Measurements from ENCODE around the gene DNAJC9.

DNAJC9 gene

DNA sequence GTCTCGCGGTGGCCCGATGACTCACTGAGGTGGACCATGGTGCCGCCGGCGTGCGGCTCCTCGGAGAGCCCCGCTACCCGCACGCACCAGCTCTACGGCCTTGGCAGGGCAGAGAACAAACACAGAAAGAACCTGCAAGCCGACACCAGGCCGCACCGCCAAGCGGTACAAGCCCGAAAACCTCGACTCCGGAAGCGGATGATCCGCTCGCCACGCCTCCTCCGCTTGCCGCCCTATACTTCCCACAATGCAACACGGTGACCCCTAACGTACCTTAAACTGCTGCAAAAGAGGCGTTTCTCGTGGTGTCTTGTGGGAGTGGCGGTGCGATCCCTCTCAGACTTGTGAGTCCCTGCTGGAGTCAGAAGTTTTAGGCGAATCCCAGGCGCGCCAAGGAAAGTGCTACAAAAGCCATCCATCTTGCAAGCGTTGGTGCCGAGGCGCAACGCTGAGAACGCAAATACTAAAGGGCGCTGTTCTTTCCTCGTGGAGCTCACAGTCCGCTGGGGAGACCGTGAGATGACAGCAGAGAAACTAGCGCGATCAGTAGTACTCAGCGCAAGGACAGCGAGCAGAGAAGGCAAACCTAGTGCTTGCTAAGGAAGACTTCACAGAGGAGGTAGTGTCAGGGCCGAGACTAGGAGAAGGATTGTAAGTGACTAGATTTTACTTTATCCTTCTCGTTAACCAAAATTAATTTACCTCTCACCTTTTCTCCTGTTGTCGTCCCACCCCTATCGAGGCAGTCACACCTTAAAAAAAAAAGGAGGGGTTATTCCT is 5.6 kb upstream of the DNAJC9 start, which contains the start of gene MRPS16:
TSS of gene MRPS16 (minus strand) at position 200 of the 780 bp plus-strand sequence. CDS start at position 38, 162 bp downstream.
- peak within 1 kb of the TSS; percentile 98 for H3K4me3 ChIP-seq (replicated peaks; ENCODE audit: low read depth, low read length)
- peak; percentile 98 for DNase-seq (ENCODE audit: low read depth)
- TF ChIP-seq, protein P1, sequence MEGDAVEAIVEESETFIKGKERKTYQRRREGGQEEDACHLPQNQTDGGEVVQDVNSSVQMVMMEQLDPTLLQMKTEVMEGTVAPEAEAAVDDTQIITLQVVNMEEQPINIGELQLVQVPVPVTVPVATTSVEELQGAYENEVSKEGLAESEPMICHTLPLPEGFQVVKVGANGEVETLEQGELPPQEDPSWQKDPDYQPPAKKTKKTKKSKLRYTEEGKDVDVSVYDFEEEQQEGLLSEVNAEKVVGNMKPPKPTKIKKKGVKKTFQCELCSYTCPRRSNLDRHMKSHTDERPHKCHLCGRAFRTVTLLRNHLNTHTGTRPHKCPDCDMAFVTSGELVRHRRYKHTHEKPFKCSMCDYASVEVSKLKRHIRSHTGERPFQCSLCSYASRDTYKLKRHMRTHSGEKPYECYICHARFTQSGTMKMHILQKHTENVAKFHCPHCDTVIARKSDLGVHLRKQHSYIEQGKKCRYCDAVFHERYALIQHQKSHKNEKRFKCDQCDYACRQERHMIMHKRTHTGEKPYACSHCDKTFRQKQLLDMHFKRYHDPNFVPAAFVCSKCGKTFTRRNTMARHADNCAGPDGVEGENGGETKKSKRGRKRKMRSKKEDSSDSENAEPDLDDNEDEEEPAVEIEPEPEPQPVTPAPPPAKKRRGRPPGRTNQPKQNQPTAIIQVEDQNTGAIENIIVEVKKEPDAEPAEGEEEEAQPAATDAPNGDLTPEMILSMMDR (IDR thresholded peaks at IDR 0.05; ENCODE audit: low read length, missing control alignments) = no peak

DNA sequence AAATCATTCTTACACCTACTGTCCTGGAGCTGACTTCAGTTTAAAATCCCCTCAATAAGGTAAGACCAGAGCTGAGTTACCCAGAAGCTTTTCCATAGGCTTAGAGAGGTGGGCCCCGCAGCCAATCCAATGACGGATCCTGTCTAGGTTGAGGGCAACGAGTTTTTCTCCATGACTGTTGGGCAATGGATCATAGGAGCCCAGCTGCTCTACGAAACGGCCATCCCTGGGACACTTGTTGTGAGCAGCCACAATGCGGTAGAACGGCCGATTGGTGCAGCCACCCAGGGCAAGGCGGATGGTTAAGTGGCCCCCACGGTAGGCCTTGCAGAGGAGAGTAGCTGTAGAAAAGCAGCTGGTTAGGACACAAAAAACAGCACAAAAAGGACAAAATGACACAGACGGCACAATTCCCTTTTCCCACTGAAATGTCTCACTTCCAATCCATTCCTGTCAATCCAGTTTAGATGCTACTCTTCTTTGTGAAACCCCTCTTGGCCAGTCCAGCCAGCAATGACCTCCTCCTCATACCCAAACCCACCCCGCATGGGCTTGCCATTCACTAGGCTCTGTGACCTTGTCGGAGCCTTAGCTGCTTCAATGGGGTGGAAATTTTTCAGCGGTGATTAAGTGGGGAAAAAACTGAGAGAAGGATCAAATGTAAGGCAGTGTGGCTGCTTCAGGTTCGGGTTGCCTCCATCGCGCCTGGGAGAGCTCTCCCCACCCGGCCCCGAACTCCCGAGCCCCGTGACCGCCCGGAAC is 4.8 kb upstream of the DNAJC9 start:
- H3K4me3 ChIP-seq (replicated peaks; ENCODE audit: low read depth, low read length) = peak overlapping the region; percentile 98
- TF ChIP-seq, protein P1 (IDR thresholded peaks at IDR 0.05; ENCODE audit: low read length, missing control alignments) = no peak
- no peak for DNase-seq (ENCODE audit: low read depth)

DNA sequence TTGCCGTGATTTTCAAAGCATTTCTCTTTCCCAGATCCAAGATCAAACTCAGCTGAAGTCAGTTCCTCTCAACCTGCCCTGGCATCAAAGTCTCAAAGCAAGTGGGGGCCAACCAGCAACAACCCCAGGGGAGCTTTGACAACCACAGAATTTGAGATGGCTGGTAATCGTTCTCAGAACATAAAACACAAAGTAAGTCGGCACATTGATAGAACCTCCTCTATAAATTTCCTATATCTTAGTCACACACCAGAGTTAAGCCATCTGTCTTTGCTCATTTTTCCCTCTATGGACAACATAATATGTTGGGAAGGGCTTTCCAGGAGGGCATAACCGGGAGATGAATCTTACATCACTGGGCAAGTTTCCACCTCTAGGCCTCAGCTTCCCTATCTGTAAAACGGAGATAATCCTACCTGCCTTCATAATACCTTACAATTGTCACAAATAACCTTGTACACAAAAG is 1.2 kb upstream of the DNAJC9 start:
- TF ChIP-seq, protein P1 (IDR thresholded peaks at IDR 0.05; ENCODE audit: low read length, missing control alignments) = no peak
- H3K4me3 ChIP-seq (replicated peaks; ENCODE audit: low read depth, low read length) = no peak overlapping the region
- DNase-seq (ENCODE audit: low read depth) = no peak

DNA sequence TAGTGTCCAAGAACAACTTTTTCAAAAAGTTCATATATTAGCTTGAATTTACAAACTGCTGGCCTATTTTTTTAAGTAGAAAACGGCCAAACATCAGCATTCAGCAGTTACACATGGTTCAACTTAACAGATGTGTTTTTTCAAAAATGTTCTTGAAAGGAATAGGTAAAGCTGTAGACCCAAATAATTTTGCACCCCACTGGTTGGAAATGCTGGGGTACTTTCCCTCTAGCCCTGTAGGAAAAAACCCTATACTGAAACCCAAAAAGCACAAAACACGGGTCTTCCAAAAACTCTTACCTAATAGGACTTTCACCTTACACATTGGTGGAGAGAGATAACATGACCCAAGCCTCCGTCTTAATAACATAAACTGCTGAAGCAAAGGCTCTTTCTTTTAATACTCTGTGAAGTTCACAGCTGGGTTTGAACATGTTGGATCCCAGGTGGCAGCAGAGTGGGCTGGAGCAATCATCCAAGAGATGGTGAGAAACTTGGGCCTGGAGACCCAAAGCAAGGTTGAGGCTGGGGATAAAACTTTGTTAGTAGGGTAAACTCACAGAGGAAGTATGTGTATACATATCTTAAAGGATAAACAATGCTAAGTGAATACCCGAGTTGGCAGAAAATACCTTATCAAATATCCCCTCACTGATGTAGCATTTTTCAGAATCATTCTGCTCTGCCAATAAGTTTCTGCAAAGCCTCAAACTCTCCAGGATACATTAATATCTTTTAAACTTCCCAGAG is 629 bp upstream of the DNAJC9 start:
- DNase-seq (ENCODE audit: low read depth) = no peak
- H3K4me3 ChIP-seq (replicated peaks; ENCODE audit: low read depth, low read length) = peak overlapping the region; percentile 78
- TF ChIP-seq, protein P1 (IDR thresholded peaks at IDR 0.05; ENCODE audit: low read length, missing control alignments) = no peak

DNA sequence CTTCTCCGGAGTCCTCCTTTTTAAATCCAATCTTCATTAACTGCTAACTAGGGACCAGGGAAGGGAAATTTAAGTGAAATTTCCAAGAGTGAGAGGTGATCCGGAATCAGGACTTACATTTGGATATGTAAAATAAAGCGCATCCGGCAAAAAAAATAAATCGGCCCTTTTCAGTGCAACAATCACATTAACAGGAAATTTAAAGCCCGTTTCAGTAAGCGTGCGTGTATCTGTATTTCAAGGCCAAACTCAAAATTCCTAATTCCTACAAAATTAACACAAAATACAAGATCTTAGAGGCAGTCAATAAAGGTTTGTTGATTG is 771 bp downstream of the DNAJC9 start:
- TF ChIP-seq, protein P1 (IDR thresholded peaks at IDR 0.05; ENCODE audit: low read length, missing control alignments) = no peak
- DNase-seq (ENCODE audit: low read depth) = no peak
- peak overlapping the region; percentile 78 for H3K4me3 ChIP-seq (replicated peaks; ENCODE audit: low read depth, low read length)

DNA sequence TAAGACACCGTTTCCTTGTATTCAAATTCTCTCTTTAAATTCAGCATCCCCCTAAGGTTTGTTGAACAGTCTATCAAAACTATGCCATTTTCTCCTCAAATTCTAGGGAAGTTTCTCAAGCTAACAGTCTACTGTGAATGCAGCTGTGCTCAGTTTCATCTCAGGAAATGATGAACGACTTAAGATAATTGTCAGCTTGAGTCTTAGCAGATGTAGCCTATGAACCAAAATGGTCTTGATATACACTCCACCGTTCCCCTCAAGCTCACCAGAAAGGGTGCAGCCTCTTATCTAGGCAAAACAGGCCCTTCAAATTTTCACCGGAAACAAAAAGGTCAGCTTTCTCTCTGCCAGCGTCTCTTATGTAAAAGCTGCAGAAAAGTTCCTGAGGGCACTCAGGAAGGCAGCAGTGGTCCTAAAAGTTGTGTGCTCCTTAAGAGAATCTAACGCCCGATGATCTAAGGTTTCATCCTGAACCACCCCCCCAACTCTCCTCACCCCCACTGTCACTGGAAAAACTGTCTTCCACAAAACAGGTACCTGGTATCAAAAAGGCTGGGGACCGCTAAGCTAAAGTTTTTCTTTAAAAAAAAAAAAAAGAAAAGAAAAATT is 2.1 kb downstream of the DNAJC9 start:
- TF ChIP-seq, protein P1 (IDR thresholded peaks at IDR 0.05; ENCODE audit: low read length, missing control alignments) = no peak
- peak overlapping the region; percentile 78 for H3K4me3 ChIP-seq (replicated peaks; ENCODE audit: low read depth, low read length)
- peak; percentile 31 for DNase-seq (ENCODE audit: low read depth)

Measured in fibroblast of pulmonary artery (primary cell).